Endothelial cell of umbilical vein (primary cell): ENCODE data around the gene RBM44. TPM values are rescaled to one million over a fixed set of nuclear protein-coding genes. Genes with fewer than 3 reads are reported as not detected.

Source experiments
- BruUV-seq: library from RNA; stranded (reverse); fragments of 400-500 nt; replicated peaks from 2 replicates; lab custom pipeline; 2021; lab: Mats Ljungman, UMichigan
- CTCF ChIA-PET: fragments of 300-600, 350-600 bp; sonication (Branson Sonifier 250); formaldehyde crosslinking; loops from one replicate; lab custom pipeline; 2021; ENCODE audit warnings: antibody characterized with exemption, inconsistent platforms; lab: Charles Lee
- POLR2A ChIA-PET: fragments of 300-600, 350-600 bp; sonication (Branson Sonifier 250); formaldehyde crosslinking; loops from one replicate; lab custom pipeline; 2021; ENCODE audit warnings: antibody characterized with exemption, inconsistent platforms; lab: Charles Lee
- DNase-seq: peaks from one replicate; pipeline ENCODE4 v3.0.0-alpha.2; 2011; ENCODE audit warnings: low read depth, low spot score
- FAIRE-seq: peaks from 2 replicates; lab custom pipeline; 2011; peaks lifted over from hg19 to GRCh38; lab: Jason Lieb, UNC
- H2AFZ ChIP-seq: 2 replicates; pipeline ENCODE4 v1.6.0; 2012; ENCODE audit warnings: low read depth, low read length, control low read depth, inconsistent platforms
- H3K27ac ChIP-seq: 2 replicates; pipeline ENCODE4 v1.5.1; 2011; ENCODE audit warnings: low read depth, mild to moderate bottlenecking, control low read depth, low read length, moderate library complexity; ENCODE audit not compliant: insufficient read depth
- H3K27me3 ChIP-seq, 2 experiments: 2 replicates each; pipeline versions ENCODE4 v1.6.0 to v1.6.1; 2011; ENCODE audit warnings: low read length in 2 of 2, mixed read lengths in 1 of 2; ENCODE audit not compliant: control insufficient read depth in 2 of 2, insufficient read depth in 2 of 2
- H3K36me3 ChIP-seq, 2 experiments: 2 replicates in 1 of 2; 3 replicates in 1 of 2; pipeline ENCODE4 v1.5.1; 2011; ENCODE audit warnings: low read length in 2 of 2, mild to moderate bottlenecking in 1 of 2, moderate library complexity in 1 of 2; ENCODE audit not compliant: control insufficient read depth in 2 of 2, insufficient read depth in 2 of 2; ENCODE audit errors: extremely low read depth in 1 of 2
- H3K4me1 ChIP-seq: 3 replicates; pipeline ENCODE4 v1.5.1; 2011; ENCODE audit warnings: mild to moderate bottlenecking, low read length; ENCODE audit not compliant: control insufficient read depth, insufficient read depth; ENCODE audit errors: extremely low read depth
- H3K4me2 ChIP-seq: 2 replicates; pipeline ENCODE4 v1.6.1; 2011; ENCODE audit warnings: low read length, control low read depth, mixed read lengths; ENCODE audit not compliant: insufficient read depth
- H3K4me3 ChIP-seq, 3 experiments: fragments of 200-600 bp in 1 of 3; sonication (generic), shearing (Covaris generic) in 1 of 3; replicated peaks in 1 of 3; 2 replicates each; pipeline ENCODE4 v1.5.1; 2011 to 2016; ENCODE audit warnings: control low read depth in 3 of 3, low read length in 3 of 3, mild to moderate bottlenecking in 2 of 3, inconsistent platforms in 1 of 3, low read depth in 1 of 3, moderate library complexity in 1 of 3; ENCODE audit not compliant: insufficient read depth in 1 of 3
- H3K79me2 ChIP-seq: 2 replicates; pipeline ENCODE4 v1.6.0; 2012; ENCODE audit warnings: low read length, inconsistent platforms; ENCODE audit not compliant: control insufficient read depth, insufficient read depth
- H3K9ac ChIP-seq: replicated peaks from 2 replicates; pipeline ENCODE3; 2011; ENCODE audit warnings: low read length, control low read depth; ENCODE audit not compliant: insufficient read depth; ENCODE audit errors: extremely low read depth
- H3K9me1 ChIP-seq: replicated peaks from 3 replicates; pipeline ENCODE4 v1.6.0; 2011; ENCODE audit warnings: mild to moderate bottlenecking, low read length; ENCODE audit not compliant: control insufficient read depth, insufficient read depth; ENCODE audit errors: extremely low read depth
- H3K9me3 ChIP-seq: replicated peaks from 2 replicates; pipeline ENCODE4 v1.5.1; 2012; ENCODE audit warnings: low read length, inconsistent platforms; ENCODE audit not compliant: control insufficient read depth, insufficient read depth
- H4K20me1 ChIP-seq: replicated peaks from 2 replicates; pipeline ENCODE3; 2011; ENCODE audit warnings: mild to moderate bottlenecking, low read length; ENCODE audit not compliant: control insufficient read depth, insufficient read depth; ENCODE audit errors: extremely low read depth
- EZH2 ChIP-seq: IDR thresholded peaks from 2 replicates; pipeline ENCODE4 v1.6.1; 2012; ENCODE audit warnings: borderline replicate concordance, low read depth, mild to moderate bottlenecking, moderate library complexity, low read length, inconsistent platforms; ENCODE audit not compliant: severe bottlenecking
- FOS ChIP-seq: IDR thresholded peaks from 2 replicates; pipeline ENCODE4 v1.6.1; 2011; ENCODE audit warnings: mild to moderate bottlenecking, low read length, moderate library complexity, borderline replicate concordance; ENCODE audit not compliant: insufficient read depth
- GATA2 ChIP-seq: IDR thresholded peaks from 2 replicates; pipeline ENCODE4 v1.7.0; 2011; ENCODE audit warnings: low read depth, mild to moderate bottlenecking, moderate library complexity, mixed read lengths, low read length; ENCODE audit not compliant: insufficient read length, insufficient read depth
- JUN ChIP-seq: IDR thresholded peaks from 2 replicates; pipeline ENCODE4 v1.6.1; 2011; ENCODE audit warnings: borderline replicate concordance, low read depth; ENCODE audit not compliant: insufficient read length, insufficient read depth
- MYC ChIP-seq: IDR thresholded peaks from one replicate; pipeline ENCODE4 v1.6.1; 2011; ENCODE audit warnings: mild to moderate bottlenecking, low read depth, low read length
- POLR2A ChIP-seq: IDR thresholded peaks from 2 replicates; pipeline ENCODE4 v1.6.1; 2012; ENCODE audit warnings: low read depth, mild to moderate bottlenecking, control low read depth, low read length
- POLR2AphosphoS5 ChIP-seq: IDR thresholded peaks from 2 replicates; pipeline ENCODE4 v1.6.1; 2012; ENCODE audit warnings: low read depth, mild to moderate bottlenecking, control low read depth, low read length, moderate library complexity; ENCODE audit not compliant: insufficient read depth
- dilution Hi-C: fragments of 300-500 bp; cut with MboI; formaldehyde crosslinking; loops from one replicate; pipeline ENCODE4 v1.15.0; 2019; ENCODE audit warnings: low sequenced_read_pairs; ENCODE audit not compliant: extremely low pct_ligation_motif_present
- intact Hi-C: fragments of 100-400 bp; cut with micrococcal nuclease; formaldehyde crosslinking; loops from one replicate; pipeline ENCODE4 v1.10.0; 2022
- polyA plus RNA-seq, 4 experiments: library from polyadenylated mRNA; depleted of rRNA in 3 of 4; stranded (reverse) in 3 of 4; unstranded in 1 of 4; fragments of >200 nt; gene quantifications; 2 replicates each; pipeline versions ENCODE4 v1.2.1 to v1.2.3, GENCODE V29; 2011 to 2012; ENCODE audit warnings: missing spikeins in 1 of 4
- total RNA-seq: library from RNA; stranded (reverse); gene quantifications from 2 replicates; pipeline ENCODE4 v1.2.3, GENCODE V29; 2021
- TF ChIP-seq, protein P1 (sequence below): IDR thresholded peaks from 2 replicates; pipeline ENCODE4 v1.6.1; 2011; ENCODE audit not compliant: insufficient read depth, insufficient read length
- TF ChIP-seq, protein P2 (sequence below), 2 donors: IDR thresholded peaks; 1 replicate in 1 of 2; 2 replicates in 1 of 2; pipeline ENCODE4 v1.5.1; 2011; ENCODE audit warnings: low read length in 2 of 2, mild to moderate bottlenecking in 2 of 2, moderate library complexity in 2 of 2, control low read depth in 1 of 2, inconsistent platforms in 1 of 2, low read depth in 1 of 2; ENCODE audit not compliant: insufficient read depth in 1 of 2; ENCODE audit errors: extremely low read depth in 1 of 2

The RBM44 gene
- total and polyA plus RNA-seq, 2 donors (not counting 3 experiments of a cell fraction or from before 2014, with no cell fraction given): 0.14 to 0.53 TPM

DNA sequence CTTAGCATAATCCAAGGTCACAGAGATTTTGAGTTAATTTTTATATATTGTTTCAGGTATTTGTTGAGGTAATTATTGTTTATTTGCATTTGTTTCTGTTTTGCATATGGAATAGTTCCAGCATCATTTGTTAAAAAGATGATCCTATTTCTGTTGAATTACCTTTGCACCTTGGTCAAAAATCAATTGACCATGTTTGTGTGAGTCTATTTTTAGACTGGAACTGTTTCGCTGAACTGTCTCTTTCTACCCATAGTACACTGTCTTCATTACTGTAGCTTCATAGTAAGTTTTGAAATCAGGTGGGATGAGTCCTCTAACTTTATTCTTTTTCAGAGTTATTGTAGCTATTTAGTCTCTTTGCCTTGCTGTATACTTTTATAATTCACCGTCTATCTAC, 31.9 kb downstream of the RBM44 start:
- H3K4me2 ChIP-seq: no peak overlapping the region
- dilution Hi-C loops: no loop called here
- no peaks in the 10 kb centered on the region for H3K4me1 ChIP-seq
- no peak for FAIRE-seq
- H3K36me3 ChIP-seq: no peaks in the 10 kb centered on the region
- no peaks in the 10 kb centered on the region for H3K9me1 ChIP-seq
- intact Hi-C loops: no loop called here
- no peak for DNase-seq
- H3K9ac ChIP-seq: no peak overlapping the region
- H3K27me3 ChIP-seq: no peaks in the 10 kb centered on the region
- ChIA-PET CTCF (no interaction called here), POLR2A (no interaction called here)
- TF ChIP-seq GATA2 (no peak), MYC (no peak), EZH2 (no peak), POLR2AphosphoS5 (no peak), POLR2A (no peak), JUN (no peak), FOS (no peak)
- TF ChIP-seq, protein P1, sequence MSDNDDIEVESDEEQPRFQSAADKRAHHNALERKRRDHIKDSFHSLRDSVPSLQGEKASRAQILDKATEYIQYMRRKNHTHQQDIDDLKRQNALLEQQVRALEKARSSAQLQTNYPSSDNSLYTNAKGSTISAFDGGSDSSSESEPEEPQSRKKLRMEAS: no peak
- TF ChIP-seq, protein P2, sequence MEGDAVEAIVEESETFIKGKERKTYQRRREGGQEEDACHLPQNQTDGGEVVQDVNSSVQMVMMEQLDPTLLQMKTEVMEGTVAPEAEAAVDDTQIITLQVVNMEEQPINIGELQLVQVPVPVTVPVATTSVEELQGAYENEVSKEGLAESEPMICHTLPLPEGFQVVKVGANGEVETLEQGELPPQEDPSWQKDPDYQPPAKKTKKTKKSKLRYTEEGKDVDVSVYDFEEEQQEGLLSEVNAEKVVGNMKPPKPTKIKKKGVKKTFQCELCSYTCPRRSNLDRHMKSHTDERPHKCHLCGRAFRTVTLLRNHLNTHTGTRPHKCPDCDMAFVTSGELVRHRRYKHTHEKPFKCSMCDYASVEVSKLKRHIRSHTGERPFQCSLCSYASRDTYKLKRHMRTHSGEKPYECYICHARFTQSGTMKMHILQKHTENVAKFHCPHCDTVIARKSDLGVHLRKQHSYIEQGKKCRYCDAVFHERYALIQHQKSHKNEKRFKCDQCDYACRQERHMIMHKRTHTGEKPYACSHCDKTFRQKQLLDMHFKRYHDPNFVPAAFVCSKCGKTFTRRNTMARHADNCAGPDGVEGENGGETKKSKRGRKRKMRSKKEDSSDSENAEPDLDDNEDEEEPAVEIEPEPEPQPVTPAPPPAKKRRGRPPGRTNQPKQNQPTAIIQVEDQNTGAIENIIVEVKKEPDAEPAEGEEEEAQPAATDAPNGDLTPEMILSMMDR (IDR thresholded peaks at IDR 0.05; ENCODE audit: extremely low read depth in 1 of 2, insufficient read depth in 1 of 2, low read depth in 1 of 2, low read length in 2 of 2): no peak
- no TSS peak for BruUV-seq
- no peak overlapping the region for H3K27ac ChIP-seq
- no peaks in the 10 kb centered on the region for H3K9me3 ChIP-seq
- H4K20me1 ChIP-seq: no peaks in the 10 kb centered on the region
- H2AFZ ChIP-seq: no peak overlapping the region
- no peak overlapping the region for H3K4me3 ChIP-seq
- no peaks in the 10 kb centered on the region for H3K79me2 ChIP-seq
